ENCODE measurements around the gene CYCS.
A peak's percentile ranks its signal among the peaks of the same experiment; 100 is the strongest.

CYCS gene

DNA sequence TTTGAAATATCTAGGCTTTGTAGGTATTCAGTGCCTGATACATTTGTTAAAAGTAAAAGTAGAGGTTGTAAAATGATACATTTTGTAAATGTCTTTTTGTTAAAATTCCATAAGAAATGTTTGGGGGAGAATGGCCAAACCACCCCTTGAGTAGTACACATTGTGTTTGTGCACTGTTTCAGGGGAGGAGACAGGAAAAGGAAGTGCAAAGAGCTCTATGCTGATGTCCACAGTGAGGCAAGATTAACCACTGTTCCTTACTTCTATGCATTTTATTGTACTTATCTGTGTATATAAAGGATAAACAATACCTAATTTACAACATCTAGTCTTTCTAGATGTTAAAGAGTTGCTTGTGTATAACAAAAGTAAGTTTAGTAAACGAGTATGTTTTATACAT, 7.4 kb upstream of the CYCS start:
- peaks cover 30 to 31% of the 10 kb centered on the region in 2 experiments for H3K4me1 ChIP-seq (ENCODE audit: control insufficient read depth in 1 of 2, insufficient read depth in 1 of 2, low read depth in 1 of 2, low read length in 1 of 2)

DNA sequence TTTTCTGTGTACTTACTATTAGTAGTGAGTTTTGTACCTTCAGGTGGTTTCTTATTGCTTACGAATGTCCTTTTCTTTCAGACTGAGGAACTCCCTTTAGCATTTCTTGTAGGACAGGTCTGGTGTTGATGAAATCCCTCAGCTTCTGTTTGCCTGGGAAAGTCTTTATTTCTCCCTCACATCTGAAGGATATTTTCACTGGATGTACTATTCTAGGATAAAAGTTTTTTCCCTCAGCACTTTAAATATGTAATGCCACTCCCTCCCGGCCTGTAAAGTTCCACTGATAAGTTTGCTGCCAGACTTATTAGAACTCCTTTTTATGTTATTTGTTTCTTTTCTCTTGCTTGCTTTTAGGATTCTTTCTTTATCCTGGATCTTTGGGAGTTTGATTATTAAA, 1.7 kb upstream of the CYCS start:
- Histone ChIP-seq H3K4me3 (ENCODE audit: low read depth in 1 of 2, low read length in 1 of 2) (no peak overlapping the region), H3K9me3 (no peaks in the 10 kb centered on the region), H3K4me1 (ENCODE audit: control insufficient read depth in 1 of 2, insufficient read depth in 1 of 2, low read depth in 1 of 2, low read length in 1 of 2) (peaks cover 14 to 19% of the 10 kb centered on the region in 2 experiments), H3K27me3 (no peaks in the 10 kb centered on the region), H3K36me3 (peaks cover 11% of the 10 kb centered on the region), H3K27ac (no peak overlapping the region)
- TF ChIP-seq, protein P1, sequence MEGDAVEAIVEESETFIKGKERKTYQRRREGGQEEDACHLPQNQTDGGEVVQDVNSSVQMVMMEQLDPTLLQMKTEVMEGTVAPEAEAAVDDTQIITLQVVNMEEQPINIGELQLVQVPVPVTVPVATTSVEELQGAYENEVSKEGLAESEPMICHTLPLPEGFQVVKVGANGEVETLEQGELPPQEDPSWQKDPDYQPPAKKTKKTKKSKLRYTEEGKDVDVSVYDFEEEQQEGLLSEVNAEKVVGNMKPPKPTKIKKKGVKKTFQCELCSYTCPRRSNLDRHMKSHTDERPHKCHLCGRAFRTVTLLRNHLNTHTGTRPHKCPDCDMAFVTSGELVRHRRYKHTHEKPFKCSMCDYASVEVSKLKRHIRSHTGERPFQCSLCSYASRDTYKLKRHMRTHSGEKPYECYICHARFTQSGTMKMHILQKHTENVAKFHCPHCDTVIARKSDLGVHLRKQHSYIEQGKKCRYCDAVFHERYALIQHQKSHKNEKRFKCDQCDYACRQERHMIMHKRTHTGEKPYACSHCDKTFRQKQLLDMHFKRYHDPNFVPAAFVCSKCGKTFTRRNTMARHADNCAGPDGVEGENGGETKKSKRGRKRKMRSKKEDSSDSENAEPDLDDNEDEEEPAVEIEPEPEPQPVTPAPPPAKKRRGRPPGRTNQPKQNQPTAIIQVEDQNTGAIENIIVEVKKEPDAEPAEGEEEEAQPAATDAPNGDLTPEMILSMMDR (IDR thresholded peaks at IDR 0.05): no peak

More for the DNA sequence above, 7.4 kb upstream of the CYCS start:
- no peak overlapping the region for H3K4me3 ChIP-seq (ENCODE audit: low read depth in 1 of 2, low read length in 1 of 2)
- no peaks in the 10 kb centered on the region for H3K9me3 ChIP-seq
- H3K27ac ChIP-seq: peak overlapping the region; percentile 46
- H3K27me3 ChIP-seq: no peaks in the 10 kb centered on the region
- H3K36me3 ChIP-seq: no peaks in the 10 kb centered on the region
- TF ChIP-seq, protein P1 (IDR thresholded peaks at IDR 0.05): no peak

DNA sequence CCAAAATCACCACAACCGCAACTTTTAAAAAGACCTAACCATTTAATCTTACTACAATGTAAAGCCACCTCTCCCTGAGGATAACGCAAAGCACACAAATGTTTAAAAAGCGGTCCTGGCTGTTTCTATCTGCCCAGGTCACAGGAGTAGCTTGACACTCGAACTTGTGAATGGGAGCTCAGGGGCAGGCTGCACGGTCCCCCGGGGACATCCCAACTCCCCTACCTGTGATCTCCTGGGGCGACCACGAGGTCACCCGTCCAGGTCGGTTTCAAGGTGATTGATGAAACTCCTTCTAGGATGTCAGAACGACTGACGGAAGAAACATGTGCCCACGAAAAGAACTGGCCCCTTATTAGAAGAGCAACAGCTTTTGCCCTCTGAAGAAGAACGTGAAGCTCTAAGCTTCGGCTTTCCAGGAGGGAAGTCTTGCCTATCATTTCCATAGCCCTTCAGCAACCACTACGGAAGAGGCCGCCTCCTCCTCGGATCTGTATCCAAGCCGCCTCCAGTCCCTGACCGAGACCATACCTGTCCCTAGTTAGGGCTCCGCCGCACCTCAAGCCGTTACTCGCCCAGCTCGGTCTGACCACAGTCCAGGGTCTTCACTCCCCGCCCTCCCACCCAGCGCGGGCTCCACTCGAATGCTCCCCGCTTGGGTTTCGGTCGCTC, 459 bp downstream of the CYCS start:
- Histone ChIP-seq H3K27ac (peak overlapping the region; percentile 81), H3K27me3 (no peaks in the 10 kb centered on the region), H3K4me3 (ENCODE audit: low read depth in 1 of 2, low read length in 1 of 2) (peak overlapping the region; percentile 83 to 93), H3K9me3 (no peaks in the 10 kb centered on the region), H3K36me3 (peaks cover 13% of the 10 kb centered on the region), H3K4me1 (ENCODE audit: control insufficient read depth in 1 of 2, insufficient read depth in 1 of 2, low read depth in 1 of 2, low read length in 1 of 2) (peaks cover 14 to 19% of the 10 kb centered on the region in 2 experiments)
- TF ChIP-seq, protein P1 (IDR thresholded peaks at IDR 0.05): no peak

DNA sequence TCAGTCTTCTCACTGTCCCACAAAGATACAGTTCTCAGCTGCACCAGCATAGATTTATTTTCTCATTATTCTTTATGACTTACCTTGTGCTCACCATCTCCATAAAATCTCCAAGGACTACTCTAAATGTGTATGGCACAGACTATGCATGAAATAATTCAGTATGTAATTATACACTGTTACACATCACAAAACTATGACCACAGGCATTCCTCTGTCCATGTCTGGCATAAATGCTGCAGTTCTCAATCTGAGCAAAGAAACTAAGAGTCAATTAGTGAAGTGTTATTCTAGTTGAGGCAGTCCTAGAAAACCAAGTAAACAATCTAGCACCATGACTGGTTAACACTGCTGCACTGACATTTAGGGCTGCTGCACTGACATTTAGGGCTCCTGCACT, 2.7 kb downstream of the CYCS start:
- Histone ChIP-seq H3K4me1 (ENCODE audit: control insufficient read depth in 1 of 2, insufficient read depth in 1 of 2, low read depth in 1 of 2, low read length in 1 of 2) (peaks cover 14 to 19% of the 10 kb centered on the region in 2 experiments), H3K27ac (no peak overlapping the region), H3K9me3 (no peaks in the 10 kb centered on the region), H3K36me3 (peaks cover 18% of the 10 kb centered on the region), H3K4me3 (ENCODE audit: low read depth in 1 of 2, low read length in 1 of 2) (no peak overlapping the region), H3K27me3 (no peaks in the 10 kb centered on the region)
- TF ChIP-seq, protein P1 (IDR thresholded peaks at IDR 0.05): no peak

DNA sequence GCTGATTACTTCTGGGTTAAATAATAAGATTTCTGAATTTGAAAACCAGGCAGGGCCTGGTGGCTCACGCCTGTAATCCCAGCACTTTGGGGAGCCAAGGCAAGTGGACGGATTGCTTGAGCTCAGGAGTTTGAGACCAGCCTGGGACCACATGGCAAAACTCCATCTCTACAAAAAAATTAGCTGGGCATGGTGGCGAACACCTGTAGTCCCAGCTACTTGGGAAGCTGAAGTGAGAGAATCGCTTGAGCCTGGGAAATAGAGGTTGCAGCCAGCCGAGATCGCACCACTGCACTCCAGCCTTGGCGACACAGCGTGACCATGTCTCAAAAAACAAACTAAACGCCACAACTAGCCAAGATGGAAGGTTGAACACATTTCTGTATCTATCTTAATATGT, 3.5 kb downstream of the CYCS start:
- no peaks in the 10 kb centered on the region for H3K27me3 ChIP-seq
- H3K4me1 ChIP-seq (ENCODE audit: control insufficient read depth in 1 of 2, insufficient read depth in 1 of 2, low read depth in 1 of 2, low read length in 1 of 2): peaks cover 14 to 19% of the 10 kb centered on the region in 2 experiments
- H3K36me3 ChIP-seq: peaks cover 18% of the 10 kb centered on the region
- H3K27ac ChIP-seq: no peak overlapping the region
- TF ChIP-seq, protein P1 (IDR thresholded peaks at IDR 0.05): no peak
- H3K4me3 ChIP-seq (ENCODE audit: low read depth in 1 of 2, low read length in 1 of 2): no peak overlapping the region
- no peaks in the 10 kb centered on the region for H3K9me3 ChIP-seq
